GM12878 (cell line): ENCODE data around the gene CT55.

ENCODE experiments used
- ASH2L ChIP-seq: fragments of 300-600, 200-600 bp; sonication (generic); IDR thresholded peaks from 2 replicates; pipeline ENCODE4 v1.6.1; 2017; ENCODE audit warnings: low read depth, mild to moderate bottlenecking, borderline replicate concordance
- BHLHE40 ChIP-seq, 2 experiments: fragments of 450-650 bp in 1 of 2; IDR thresholded peaks; 2 replicates each; pipeline ENCODE4 v1.6.1; 2011 to 2017; ENCODE audit warnings: low read depth in 2 of 2, borderline replicate concordance in 1 of 2, improper control_type of control experiment in 1 of 2, low read length in 1 of 2, mild to moderate bottlenecking in 1 of 2
- CTCF ChIP-seq, 3 experiments: IDR thresholded peaks in 2 of 3; conservative IDR thresholded peaks in 1 of 3; 2 replicates each; pipeline ENCODE4 v1.5.1; 2011; ENCODE audit warnings: low read depth in 3 of 3, low read length in 3 of 3, mild to moderate bottlenecking in 3 of 3, control low read depth in 2 of 3, moderate library complexity in 2 of 3, inconsistent platforms in 1 of 3, mixed read lengths in 1 of 3; ENCODE audit not compliant: control insufficient read depth in 2 of 3, insufficient read depth in 1 of 3; ENCODE audit errors: extremely low read depth in 1 of 3
- EED ChIP-seq: sonication (generic); IDR thresholded peaks from 2 replicates; pipeline ENCODE4 v1.6.1; 2016; ENCODE audit warnings: antibody characterized with exemption, low read depth
- EP300 ChIP-seq, 2 experiments: fragments of 150-350 bp in 1 of 2; IDR thresholded peaks; 2 replicates each; pipeline ENCODE4 v1.6.1; 2011 to 2012; ENCODE audit warnings: low read depth in 2 of 2, low read length in 2 of 2, borderline replicate concordance in 1 of 2, improper control_type of control experiment in 1 of 2, inconsistent platforms in 1 of 2; ENCODE audit not compliant: control insufficient read depth in 1 of 2
- EZH2 ChIP-seq: IDR thresholded peaks from 2 replicates; pipeline ENCODE4 v1.6.1; 2012; ENCODE audit warnings: low read depth, mild to moderate bottlenecking, control low read depth, inconsistent platforms, low read length, borderline replicate concordance; ENCODE audit not compliant: control insufficient read depth
- IRF3 ChIP-seq: fragments of 450-650 bp; IDR thresholded peaks from 2 replicates; pipeline ENCODE4 v1.6.1; 2014; ENCODE audit warnings: mild to moderate bottlenecking
- POLR2A ChIP-seq: IDR thresholded peaks from 2 replicates; pipeline ENCODE4 v1.6.1; 2011; ENCODE audit warnings: low read depth, mild to moderate bottlenecking, low read length
- POLR2AphosphoS5 ChIP-seq: IDR thresholded peaks from 2 replicates; pipeline ENCODE4 v1.6.1; 2011; ENCODE audit warnings: mild to moderate bottlenecking, low read length, inconsistent platforms
- SMARCA5 ChIP-seq: fragments of 450-650 bp; IDR thresholded peaks from 2 replicates; pipeline ENCODE4 v1.6.1; 2017; ENCODE audit warnings: mild to moderate bottlenecking
- SMC3 ChIP-seq: IDR thresholded peaks from 2 replicates; pipeline ENCODE4 v1.6.1; 2011; ENCODE audit warnings: low read length, improper control_type of control experiment, borderline replicate concordance

GRCh38 chrX:135170468-135170867, 730 bp downstream of the CT55 start:
- no peak for TF ChIP-seq BHLHE40 (IDR thresholded peaks at IDR 0.05; ENCODE audit: borderline replicate concordance in 1 of 2, low read depth in 2 of 2, low read length in 1 of 2)
- no peak for TF ChIP-seq IRF3
- no peak for TF ChIP-seq POLR2AphosphoS5
- TF ChIP-seq CTCF (IDR thresholded peaks at IDR 0.05 in 2 of 3, conservative IDR thresholded peaks at IDR 0.05 in 1 of 3; ENCODE audit: control insufficient read depth in 2 of 3, extremely low read depth in 1 of 3, insufficient read depth in 1 of 3, low read depth in 3 of 3, low read length in 3 of 3), result no peak
- no peak for TF ChIP-seq SMARCA5
- TF ChIP-seq EED, result no peak
- no peak for TF ChIP-seq ASH2L
- TF ChIP-seq EZH2, result no peak
- TF ChIP-seq POLR2A, result no peak
- no peak for TF ChIP-seq EP300 (IDR thresholded peaks at IDR 0.05; ENCODE audit: borderline replicate concordance in 1 of 2, control insufficient read depth in 1 of 2, low read depth in 2 of 2, low read length in 2 of 2)
- no peak for TF ChIP-seq SMC3
